Trophoblast cell (in vitro differentiated cells and primary cell): ENCODE results near the gene IL2RG.
A peak's percentile ranks its signal among the peaks of the same experiment; 100 is the strongest.

Experiments used
- DNase-seq, 2 donors: peaks; one replicate each; pipeline ENCODE4 v3.0.0-alpha.2; 2016
- H2AFZ ChIP-seq: 2 replicates; pipeline ENCODE4 v1.6.1; 2013; ENCODE audit warnings: low read length, moderate library complexity, mild to moderate bottlenecking; ENCODE audit not compliant: insufficient read depth, poor library complexity
- H2AK5ac ChIP-seq: 2 replicates; pipeline ENCODE4 v1.6.1; 2013; ENCODE audit warnings: mild to moderate bottlenecking, low read length
- H2BK120ac ChIP-seq: 2 replicates; pipeline ENCODE4 v1.6.1; 2013; ENCODE audit warnings: low read length, mild to moderate bottlenecking, moderate library complexity; ENCODE audit not compliant: insufficient read depth, poor library complexity
- H2BK12ac ChIP-seq: 2 replicates; pipeline ENCODE4 v1.6.1; 2013; ENCODE audit warnings: mild to moderate bottlenecking, low read length, moderate library complexity
- H2BK5ac ChIP-seq: 2 replicates; pipeline ENCODE4 v1.6.1; 2013; ENCODE audit warnings: low read length, low read depth, moderate library complexity, mild to moderate bottlenecking; ENCODE audit not compliant: poor library complexity
- H3K14ac ChIP-seq: 2 replicates; pipeline ENCODE4 v1.6.1; 2013; ENCODE audit warnings: mild to moderate bottlenecking, low read length
- H3K18ac ChIP-seq: 2 replicates; pipeline ENCODE4 v1.6.1; 2013; ENCODE audit warnings: mild to moderate bottlenecking, low read length
- H3K23ac ChIP-seq: 2 replicates; pipeline ENCODE4 v1.6.1; 2013; ENCODE audit warnings: low read length
- H3K27ac ChIP-seq: 2 replicates; pipeline ENCODE4 v1.5.1; 2013; ENCODE audit warnings: low read depth, mild to moderate bottlenecking, inconsistent platforms, low read length, moderate library complexity
- H3K27me3 ChIP-seq: 2 replicates; pipeline ENCODE4 v1.6.1; 2013; ENCODE audit warnings: inconsistent platforms, mild to moderate bottlenecking, low read length, moderate library complexity; ENCODE audit not compliant: insufficient read depth
- H3K36me3 ChIP-seq, 2 experiments: 1 replicate in 1 of 2; 2 replicates in 1 of 2; pipeline ENCODE4 v1.6.1; 2013; ENCODE audit warnings: low read length in 2 of 2, mild to moderate bottlenecking in 2 of 2, moderate library complexity in 1 of 2; ENCODE audit not compliant: insufficient read depth in 2 of 2, control insufficient read depth in 1 of 2
- H3K4ac ChIP-seq: 2 replicates; pipeline ENCODE4 v1.6.1; 2013; ENCODE audit warnings: low read depth, mild to moderate bottlenecking, low read length, moderate library complexity
- H3K4me1 ChIP-seq, 2 experiments: 1 replicate in 1 of 2; 2 replicates in 1 of 2; pipeline ENCODE4 v1.6.1; 2013; ENCODE audit warnings: low read length in 2 of 2, mild to moderate bottlenecking in 2 of 2, moderate library complexity in 1 of 2; ENCODE audit not compliant: insufficient read depth in 2 of 2, control insufficient read depth in 1 of 2
- H3K4me2 ChIP-seq: 2 replicates; pipeline ENCODE4 v1.6.1; 2013; ENCODE audit warnings: inconsistent platforms, mild to moderate bottlenecking, low read length, moderate library complexity
- H3K4me3 ChIP-seq: 2 replicates; pipeline ENCODE4 v1.5.1; 2013; ENCODE audit warnings: mild to moderate bottlenecking, low read depth, low read length, inconsistent platforms
- H3K79me1 ChIP-seq: one replicate; pipeline ENCODE4 v1.6.1; 2013; ENCODE audit warnings: low read length
- H3K79me2 ChIP-seq: 2 replicates; pipeline ENCODE4 v1.6.1; 2013; ENCODE audit warnings: low read length, mild to moderate bottlenecking; ENCODE audit not compliant: control insufficient read depth, insufficient read depth, poor library complexity
- H3K9ac ChIP-seq: 2 replicates; pipeline ENCODE4 v1.6.1; 2013; ENCODE audit warnings: mild to moderate bottlenecking, low read length
- H3K9me3 ChIP-seq: 2 replicates; pipeline ENCODE4 v1.6.1; 2013; ENCODE audit warnings: low read depth, mild to moderate bottlenecking, control low read depth, inconsistent platforms, low read length; ENCODE audit not compliant: insufficient read depth
- H4K12ac ChIP-seq: 2 replicates; pipeline ENCODE4 v1.6.1; 2013; ENCODE audit warnings: low read depth, mild to moderate bottlenecking, low read length, moderate library complexity
- H4K8ac ChIP-seq: 2 replicates; pipeline ENCODE4 v1.6.1; 2013; ENCODE audit warnings: low read depth, mild to moderate bottlenecking, low read length, moderate library complexity
- H4K91ac ChIP-seq: one replicate; pipeline ENCODE4 v1.6.1; 2013; ENCODE audit warnings: low read depth, mild to moderate bottlenecking, low read length, moderate library complexity
- WGBS: extraction: QIAGEN DNeasy Blood & Tissue Kit; methylation state at CpG from one replicate; pipeline ENCODE4 v1.1.7; 2013; ENCODE audit warnings: missing lambda C conversion rate; ENCODE audit not compliant: insufficient read length, insufficient coverage; ENCODE audit errors: extremely low coverage; 5-methylcytosine and 5-hydroxymethylcytosine counted together

IL2RG gene

DNA sequence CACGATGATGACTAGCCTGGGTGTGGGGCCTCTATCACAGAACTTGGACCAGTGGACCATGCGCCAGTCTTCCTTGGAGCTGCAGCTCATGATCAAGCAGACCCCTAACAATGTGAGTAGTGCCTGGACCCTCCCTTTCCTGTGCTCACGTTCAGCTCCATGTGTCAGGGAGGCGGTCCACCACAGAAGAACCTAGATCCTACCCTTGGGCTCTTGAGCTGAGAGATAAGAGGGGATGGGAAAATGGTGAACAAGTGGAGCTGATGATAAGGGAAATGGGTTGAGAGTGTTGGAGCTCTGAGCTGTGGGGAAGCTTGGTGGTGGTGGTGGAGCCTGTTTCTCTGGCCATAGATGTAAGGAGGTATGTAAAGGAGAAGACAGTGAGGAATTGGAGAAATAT, 20.1 kb upstream of the IL2RG start:
- Histone ChIP-seq H2AFZ (no peak overlapping the region), H3K4me1 (peaks cover 18 to 20% of the 10 kb centered on the region in 2 experiments)

DNA sequence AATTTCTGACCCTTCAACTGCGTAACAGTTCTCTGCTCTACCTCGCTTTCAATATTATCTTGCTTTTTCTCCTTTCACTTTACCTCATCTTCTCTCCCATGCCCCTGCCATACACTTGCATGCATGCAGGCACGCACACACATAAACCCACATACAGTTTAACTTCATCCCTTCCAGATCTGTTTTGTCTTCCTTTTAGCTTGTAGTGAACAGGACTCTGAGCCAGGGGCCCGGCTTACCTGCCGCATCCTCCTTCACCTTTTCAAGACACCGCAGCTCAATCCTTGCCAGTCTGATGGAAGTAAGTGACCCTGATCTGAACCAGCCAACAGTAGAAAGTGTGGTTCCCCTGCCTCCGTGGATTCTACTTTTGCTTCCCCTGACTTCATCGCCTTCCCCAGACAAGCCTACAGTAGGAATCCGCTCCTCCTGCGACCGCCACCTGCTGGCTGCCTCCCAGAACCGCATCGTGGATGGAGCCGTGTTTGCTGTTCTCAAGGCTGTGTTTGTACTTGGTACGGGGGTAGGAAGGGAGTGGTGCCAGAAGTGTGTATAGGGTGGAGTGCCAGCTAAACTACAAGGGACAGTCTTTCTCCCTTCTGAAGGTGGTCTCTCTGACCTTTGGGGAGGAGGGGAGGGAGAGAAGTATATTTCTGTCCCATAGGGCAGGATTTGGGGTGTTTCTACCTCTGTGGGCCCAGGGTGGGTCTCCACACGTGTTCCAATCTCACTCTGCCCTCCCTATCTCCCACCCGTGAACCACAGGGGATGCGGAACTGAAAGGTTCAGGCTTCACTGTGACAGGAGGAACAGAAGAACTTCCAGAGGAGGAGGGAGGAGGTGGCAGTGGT, 17.8 kb upstream of the IL2RG start:
- peaks cover 18 to 20% of the 10 kb centered on the region in 2 experiments for H3K4me1 ChIP-seq
- H2BK12ac ChIP-seq = peak overlapping the region; percentile 62
- peak overlapping the region; percentile 39 for H4K12ac ChIP-seq
- peak; percentile 50 to 70 for DNase-seq
- peak overlapping the region; percentile 20 for H4K8ac ChIP-seq
- H3K4ac ChIP-seq = no peak overlapping the region
- no peak overlapping the region for H3K18ac ChIP-seq
- no peak overlapping the region for H3K4me3 ChIP-seq
- H3K36me3 ChIP-seq = peaks cover 62 to 88% of the 10 kb centered on the region in 2 experiments
- H4K91ac ChIP-seq = peak overlapping the region; percentile 43
- H3K4me2 ChIP-seq = peak overlapping the region; percentile 23
- no peak overlapping the region for H2AFZ ChIP-seq
- WGBS = no CpG with 5 or more reads among the region's 18 CpGs
- H3K14ac ChIP-seq = no peak overlapping the region
- no peak overlapping the region for H3K23ac ChIP-seq
- no peak overlapping the region for H2BK5ac ChIP-seq
- peak overlapping the region; percentile 70 for H3K27ac ChIP-seq
- H3K9me3 ChIP-seq = no peaks in the 10 kb centered on the region
- H3K27me3 ChIP-seq = no peaks in the 10 kb centered on the region
- no peak overlapping the region for H2AK5ac ChIP-seq
- H3K79me2 ChIP-seq = peaks cover 2% of the 10 kb centered on the region
- no peak overlapping the region for H3K9ac ChIP-seq
- no peak overlapping the region for H2BK120ac ChIP-seq
- peaks cover 2% of the 10 kb centered on the region for H3K79me1 ChIP-seq

More for the DNA sequence above, 20.1 kb upstream of the IL2RG start:
- DNase-seq = no peak
- H2BK12ac ChIP-seq = no peak overlapping the region
- peaks cover 2% of the 10 kb centered on the region for H3K79me1 ChIP-seq
- no peak overlapping the region for H3K27ac ChIP-seq
- H3K18ac ChIP-seq = no peak overlapping the region
- no peak overlapping the region for H3K4ac ChIP-seq
- H3K23ac ChIP-seq = no peak overlapping the region
- no peak overlapping the region for H3K4me3 ChIP-seq
- H4K12ac ChIP-seq = no peak overlapping the region
- H3K4me2 ChIP-seq = no peak overlapping the region
- peaks cover 61 to 86% of the 10 kb centered on the region in 2 experiments for H3K36me3 ChIP-seq
- WGBS = no CpG with 5 or more reads among the region's 4 CpGs
- H4K91ac ChIP-seq = no peak overlapping the region
- no peaks in the 10 kb centered on the region for H3K27me3 ChIP-seq
- no peak overlapping the region for H2BK5ac ChIP-seq
- H3K14ac ChIP-seq = no peak overlapping the region
- H2AK5ac ChIP-seq = no peak overlapping the region
- no peak overlapping the region for H4K8ac ChIP-seq
- no peak overlapping the region for H2BK120ac ChIP-seq
- no peaks in the 10 kb centered on the region for H3K9me3 ChIP-seq
- H3K9ac ChIP-seq = no peak overlapping the region
- H3K79me2 ChIP-seq = peaks cover 2% of the 10 kb centered on the region

DNA sequence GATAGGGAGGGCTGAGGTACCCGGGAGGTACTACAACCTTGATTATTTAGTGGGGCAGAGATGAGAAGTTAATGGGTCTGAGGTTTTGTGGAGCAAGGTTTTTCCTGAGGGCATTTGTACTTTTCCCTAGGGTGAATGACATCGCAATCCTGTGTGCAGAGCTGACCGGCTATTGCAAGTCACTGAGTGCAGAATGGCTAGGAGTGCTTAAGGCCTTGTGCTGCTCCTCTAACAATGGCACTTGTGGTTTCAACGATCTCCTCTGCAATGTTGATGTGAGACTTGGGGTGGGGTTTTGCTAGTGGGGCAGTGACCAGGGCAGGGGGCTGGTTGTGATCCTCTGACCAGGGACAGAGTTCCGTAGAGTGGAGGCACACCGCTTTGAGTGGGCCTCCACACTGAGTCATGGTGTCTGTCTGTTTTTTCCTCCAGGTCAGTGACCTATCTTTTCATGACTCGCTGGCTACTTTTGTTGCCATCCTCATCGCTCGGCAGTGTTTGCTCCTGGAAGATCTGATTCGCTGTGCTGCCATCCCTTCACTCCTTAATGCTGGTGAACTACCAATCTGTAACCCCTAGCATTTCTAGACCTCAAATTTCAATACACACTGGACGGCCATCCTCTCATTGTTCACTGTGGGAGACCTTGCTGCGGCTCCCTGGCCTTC, 16.9 kb upstream of the IL2RG start:
- WGBS = no CpG with 5 or more reads among the region's 12 CpGs
- no peak overlapping the region for H3K14ac ChIP-seq

DNA sequence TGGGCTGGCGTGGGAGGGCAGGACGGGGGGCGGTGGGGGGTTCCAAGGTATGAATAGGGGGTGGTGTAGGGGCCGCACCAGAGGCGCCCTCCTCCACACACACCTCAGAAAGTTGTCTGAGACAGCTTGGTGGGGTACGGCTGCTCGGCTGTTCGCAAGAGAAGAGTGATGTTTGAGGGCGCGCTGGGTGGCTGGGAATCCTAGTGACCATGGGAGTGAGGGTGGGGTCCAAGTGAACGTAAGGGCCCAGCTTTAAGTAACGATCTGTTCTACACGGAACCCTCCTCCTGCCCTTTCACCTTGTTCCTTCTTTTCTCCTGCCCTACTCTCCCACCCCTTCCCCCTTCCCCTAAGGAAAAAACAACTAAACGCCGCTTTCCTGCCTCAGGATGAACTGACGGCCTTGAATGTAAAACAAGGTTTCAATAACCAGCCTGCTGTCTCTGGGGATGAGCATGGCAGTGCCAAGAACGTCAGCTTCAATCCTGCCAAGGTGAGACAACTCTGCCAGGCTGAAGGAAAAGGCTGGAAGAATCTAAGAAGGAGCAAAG, 7.7 kb upstream of the IL2RG start:
- H3K79me2 ChIP-seq = peaks cover 3% of the 10 kb centered on the region
- peak overlapping the region; percentile 64 for H3K4ac ChIP-seq
- peak overlapping the region; percentile 62 for H2BK120ac ChIP-seq
- peak overlapping the region; percentile 53 for H2BK5ac ChIP-seq
- H2BK12ac ChIP-seq = no peak overlapping the region
- H3K79me1 ChIP-seq = peaks cover 5% of the 10 kb centered on the region
- H3K9ac ChIP-seq = no peak overlapping the region
- H3K14ac ChIP-seq = no peak overlapping the region
- no peak overlapping the region for H4K8ac ChIP-seq
- peaks cover 2 to 12% of the 10 kb centered on the region in 2 experiments for H3K4me1 ChIP-seq
- no peak overlapping the region for H3K27ac ChIP-seq
- no peaks in the 10 kb centered on the region for H3K9me3 ChIP-seq
- WGBS = no CpG with 5 or more reads among the region's 17 CpGs
- H3K4me2 ChIP-seq = peak overlapping the region; percentile 64
- H4K91ac ChIP-seq = peak overlapping the region; percentile 96
- no peaks in the 10 kb centered on the region for H3K27me3 ChIP-seq
- H2AFZ ChIP-seq = no peak overlapping the region
- peak overlapping the region; percentile 81 for H3K4me3 ChIP-seq
- no peak overlapping the region for H4K12ac ChIP-seq
- H3K18ac ChIP-seq = peak overlapping the region; percentile 84
- no peak overlapping the region for H3K23ac ChIP-seq
- H2AK5ac ChIP-seq = peak overlapping the region; percentile 83
- DNase-seq = no peak
- peaks cover 21 to 39% of the 10 kb centered on the region in 2 experiments for H3K36me3 ChIP-seq

More for the DNA sequence above, 16.9 kb upstream of the IL2RG start:
- H4K91ac ChIP-seq = peak overlapping the region; percentile 43
- peaks cover 65 to 90% of the 10 kb centered on the region in 2 experiments for H3K36me3 ChIP-seq
- peak in 1 of 2 donors; percentile 29 for DNase-seq
- peaks cover 2% of the 10 kb centered on the region for H3K79me1 ChIP-seq
- H3K4ac ChIP-seq = no peak overlapping the region
- H3K4me1 ChIP-seq = peaks cover 18 to 20% of the 10 kb centered on the region in 2 experiments
- H3K9ac ChIP-seq = no peak overlapping the region
- no peak overlapping the region for H3K23ac ChIP-seq
- peaks cover 2% of the 10 kb centered on the region for H3K79me2 ChIP-seq
- H2BK12ac ChIP-seq = no peak overlapping the region
- no peak overlapping the region for H4K12ac ChIP-seq
- H3K27me3 ChIP-seq = no peaks in the 10 kb centered on the region
- no peaks in the 10 kb centered on the region for H3K9me3 ChIP-seq
- H2AK5ac ChIP-seq = no peak overlapping the region
- H3K18ac ChIP-seq = no peak overlapping the region
- H3K27ac ChIP-seq = peak overlapping the region; percentile 70
- H2AFZ ChIP-seq = no peak overlapping the region
- H2BK5ac ChIP-seq = no peak overlapping the region
- no peak overlapping the region for H3K4me2 ChIP-seq
- H2BK120ac ChIP-seq = no peak overlapping the region
- no peak overlapping the region for H3K4me3 ChIP-seq
- H4K8ac ChIP-seq = no peak overlapping the region
